22Rv1 (cell line): ENCODE measurements around the gene FANCC.

Experiments used
- CTCF ChIP-seq: fragments of 450-650 bp; IDR thresholded peaks from 2 replicates; pipeline ENCODE4 v1.5.1; 2017; ENCODE audit warnings: mild to moderate bottlenecking
- ZFX ChIP-seq: fragments of 450-650 bp; IDR thresholded peaks from 2 replicates; pipeline ENCODE4 v1.6.1; 2017; ENCODE audit warnings: antibody characterized with exemption, borderline replicate concordance

DNA sequence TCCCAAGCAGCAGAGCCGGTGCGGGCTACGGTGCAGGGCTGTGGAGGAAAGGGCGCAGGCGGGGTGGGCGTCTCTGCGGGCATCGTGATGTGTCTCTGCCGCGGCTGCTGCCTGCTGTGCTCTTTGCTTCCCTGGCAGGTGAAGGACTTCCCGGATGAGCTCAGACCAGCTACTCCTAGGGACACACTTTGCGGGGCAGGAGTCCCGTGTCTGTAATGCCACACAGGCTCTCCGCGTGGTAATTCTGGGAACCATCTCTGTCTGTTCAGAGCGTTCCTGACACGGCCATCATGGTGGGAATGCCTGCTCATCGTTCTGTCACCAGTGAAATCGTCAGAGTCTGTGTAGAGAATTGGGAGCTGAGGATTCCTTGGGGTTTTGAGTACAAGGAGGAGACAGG is 235.5 kb downstream of the FANCC start:
- TF ChIP-seq CTCF (no peak), ZFX (no peak)
